Measurements from ENCODE around the gene IL7R.

IL7R gene

DNA sequence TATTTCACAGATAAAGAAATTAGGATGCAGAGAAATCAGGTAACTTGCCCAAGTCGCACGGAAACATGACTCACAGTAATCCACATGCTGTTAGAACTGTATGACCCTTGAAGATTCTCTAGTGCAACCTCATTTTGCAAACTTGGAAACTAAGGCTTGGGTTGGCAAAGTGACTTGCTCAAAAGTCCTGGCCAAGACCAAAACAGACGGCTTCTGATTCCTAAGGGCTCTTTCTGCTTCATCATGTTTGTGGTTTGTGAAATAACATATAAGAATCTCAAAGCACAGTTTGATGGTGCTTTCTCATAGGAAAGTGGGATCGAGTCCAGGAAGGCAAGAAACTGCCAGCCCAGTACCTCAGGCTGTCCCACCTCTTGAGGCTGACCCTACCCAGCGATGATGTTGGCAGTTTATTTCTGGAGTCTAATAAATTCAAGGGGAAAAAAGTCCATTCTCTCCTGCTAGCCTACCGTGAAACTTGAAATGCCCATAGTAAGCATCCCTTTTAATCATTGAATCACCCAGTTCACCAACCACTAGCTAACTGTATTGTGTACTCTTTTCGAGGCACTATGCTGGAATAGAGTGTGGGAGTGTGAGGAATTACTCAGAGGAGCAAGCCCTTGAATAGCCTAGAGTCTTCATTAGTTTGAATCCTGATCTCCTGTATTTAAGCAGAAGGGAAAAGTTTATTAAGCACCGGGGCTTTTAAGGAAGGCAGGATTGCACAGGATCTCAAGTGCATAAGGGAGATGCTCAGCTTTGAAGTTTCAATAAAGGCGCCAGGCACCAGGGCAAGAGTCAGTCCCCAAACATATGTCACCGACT, 67.6 kb downstream of the IL7R start:
- Histone ChIP-seq H3K27me3 (ENCODE audit: control insufficient read depth in 2 of 2, insufficient read depth in 2 of 2, low read length in 2 of 2) (peaks cover 3 to 4% of the 10 kb centered on the region in 2 donors), H3K9me3 (ENCODE audit: control insufficient read depth in 2 of 2, low read length in 2 of 2) (no peaks in the 10 kb centered on the region), H3K27ac (ENCODE audit: low read depth in 2 of 2, low read length in 2 of 2) (no peak overlapping the region), H3K4me3 (ENCODE audit: low read length in 2 of 2) (no peak overlapping the region), H3K9ac (ENCODE audit: low read depth in 1 of 2, low read length in 2 of 2) (no peak overlapping the region), H3K4me1 (ENCODE audit: control insufficient read depth in 2 of 2, insufficient read depth in 2 of 2, low read length in 2 of 2) (peaks cover 0 to 2% of the 10 kb centered on the region in 2 donors), H3K36me3 (ENCODE audit: control insufficient read depth in 2 of 2, insufficient read depth in 2 of 2, low read length in 2 of 2) (no peaks in the 10 kb centered on the region)

DNA sequence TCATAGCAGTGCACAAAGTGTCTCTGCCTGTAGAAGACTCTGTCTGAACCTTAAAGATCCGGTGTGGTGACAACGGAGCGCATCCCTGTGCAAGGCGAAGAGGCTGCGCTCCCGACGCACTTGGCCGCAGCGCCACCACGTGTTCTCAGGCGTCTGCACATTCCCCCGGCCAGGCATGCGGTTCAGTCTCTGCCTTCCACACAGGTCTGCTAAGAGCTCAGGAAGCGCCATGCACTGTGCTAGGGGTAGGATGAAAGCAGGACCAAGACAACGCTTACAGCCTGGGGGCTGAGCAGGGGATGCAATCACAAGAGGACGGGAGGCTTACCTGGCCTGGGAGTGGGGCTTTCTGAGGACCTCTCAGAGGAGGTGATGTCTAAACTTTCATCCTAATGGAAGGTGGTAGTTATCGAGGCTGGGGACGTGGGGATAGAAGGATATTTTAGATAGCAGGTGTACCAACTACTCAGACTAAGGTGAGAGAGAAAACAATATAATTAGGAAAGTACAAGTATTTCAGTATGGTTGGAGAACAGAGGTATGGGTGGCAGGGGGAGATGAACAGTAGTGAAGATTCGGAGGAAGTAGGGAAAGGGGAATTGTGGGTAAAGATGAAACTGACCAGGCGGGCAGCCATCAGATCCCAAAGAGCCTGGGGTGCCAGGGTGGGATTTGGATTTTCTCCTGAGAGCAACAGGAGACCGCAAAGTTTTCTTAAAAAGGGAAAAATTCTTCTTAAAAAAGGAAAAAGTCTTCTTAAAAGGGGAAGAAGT, 68.4 kb downstream of the IL7R start:
- Histone ChIP-seq H3K36me3 (ENCODE audit: control insufficient read depth in 2 of 2, insufficient read depth in 2 of 2, low read length in 2 of 2) (no peaks in the 10 kb centered on the region), H3K27ac (ENCODE audit: low read depth in 2 of 2, low read length in 2 of 2) (no peak overlapping the region), H3K4me1 (ENCODE audit: control insufficient read depth in 2 of 2, insufficient read depth in 2 of 2, low read length in 2 of 2) (peaks cover 0 to 2% of the 10 kb centered on the region in 2 donors), H3K9me3 (ENCODE audit: control insufficient read depth in 2 of 2, low read length in 2 of 2) (no peaks in the 10 kb centered on the region), H3K9ac (ENCODE audit: low read depth in 1 of 2, low read length in 2 of 2) (no peak overlapping the region), H3K4me3 (ENCODE audit: low read length in 2 of 2) (no peak overlapping the region), H3K27me3 (ENCODE audit: control insufficient read depth in 2 of 2, insufficient read depth in 2 of 2, low read length in 2 of 2) (peaks cover 3 to 4% of the 10 kb centered on the region in 2 donors)

DNA sequence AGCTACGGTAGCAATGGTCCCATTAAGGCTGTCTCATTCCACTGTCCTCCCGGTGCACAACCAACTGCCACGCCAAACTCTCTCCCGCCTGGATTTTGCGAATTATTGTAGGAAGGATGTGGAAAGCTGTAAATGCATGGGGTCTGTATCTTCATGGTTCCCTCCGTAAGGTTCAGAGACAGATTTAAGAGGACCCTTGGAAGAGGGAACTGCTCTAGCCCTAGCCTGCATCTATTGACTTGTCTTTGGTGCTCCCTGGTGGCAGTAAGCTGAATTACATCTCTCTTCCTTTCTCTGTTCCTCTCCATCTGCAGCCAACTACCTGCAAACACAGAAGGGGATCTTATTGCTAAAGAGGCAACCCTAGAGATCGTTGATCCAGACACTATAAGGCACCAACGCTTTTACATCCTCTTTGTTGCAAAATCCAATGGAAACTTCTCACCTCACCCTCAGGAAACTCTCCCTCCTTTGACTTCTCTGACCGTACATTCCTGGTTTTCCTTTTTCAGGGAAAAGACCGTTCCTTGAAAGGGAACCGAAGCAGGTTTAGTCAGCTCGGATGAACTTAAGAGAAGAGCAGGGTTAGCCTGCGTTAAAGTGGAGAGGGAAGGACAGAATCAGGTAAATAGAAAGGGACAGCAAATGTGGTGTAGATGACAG, 69.8 kb downstream of the IL7R start:
- Histone ChIP-seq H3K4me3 (ENCODE audit: low read length in 2 of 2) (no peak overlapping the region), H3K9ac (ENCODE audit: low read depth in 1 of 2, low read length in 2 of 2) (no peak overlapping the region)

More for the DNA sequence above, 69.8 kb downstream of the IL7R start:
- H3K9me3 ChIP-seq (ENCODE audit: control insufficient read depth in 2 of 2, low read length in 2 of 2), result no peaks in the 10 kb centered on the region
- no peaks in the 10 kb centered on the region for H3K36me3 ChIP-seq (ENCODE audit: control insufficient read depth in 2 of 2, insufficient read depth in 2 of 2, low read length in 2 of 2)
- no peak overlapping the region for H3K27ac ChIP-seq (ENCODE audit: low read depth in 2 of 2, low read length in 2 of 2)
- peaks cover 3 to 4% of the 10 kb centered on the region in 2 donors for H3K27me3 ChIP-seq (ENCODE audit: control insufficient read depth in 2 of 2, insufficient read depth in 2 of 2, low read length in 2 of 2)
- H3K4me1 ChIP-seq (ENCODE audit: control insufficient read depth in 2 of 2, insufficient read depth in 2 of 2, low read length in 2 of 2), result peaks cover 0 to 2% of the 10 kb centered on the region in 2 donors

All from mucosa of rectum (tissue), 2 donors.